Thyroid gland (tissue), 4 donors: Measurements from ENCODE around the gene GSG1L2. TPM values are rescaled to one million over a fixed set of nuclear protein-coding genes. Genes with fewer than 3 reads are reported as not detected.

Experiments
- DNase-seq, 2 donors: peaks; one replicate each; pipeline ENCODE4 v3.0.0-alpha.2; 2019
- H3K27ac ChIP-seq, 3 donors: fragments of 200-600 bp; sonication (generic); 1 replicate in 2 of 3; 2 replicates in 1 of 3; pipeline ENCODE4 v1.5.1; 2016 to 2019; ENCODE audit warnings: mild to moderate bottlenecking in 1 of 3, moderate library complexity in 1 of 3
- H3K27me3 ChIP-seq: fragments of 200-600 bp; sonication (generic); one replicate; pipeline ENCODE4 v1.5.1; 2019
- H3K36me3 ChIP-seq, 2 donors: fragments of 200-600 bp; sonication (generic); one replicate each; pipeline ENCODE4 v1.5.1; 2016 to 2019
- H3K4me1 ChIP-seq, 2 donors: fragments of 200-600 bp; sonication (generic); one replicate each; pipeline ENCODE4 v1.5.1; 2017 to 2019
- H3K4me3 ChIP-seq, 3 donors: fragments of 200-600 bp; sonication (generic); replicated peaks in 1 of 3; 1 replicate in 2 of 3; 2 replicates in 1 of 3; pipeline ENCODE4 v1.5.1; 2016; ENCODE audit warnings: mild to moderate bottlenecking in 1 of 3
- H3K9me3 ChIP-seq: fragments of 200-600 bp; sonication (generic); one replicate; pipeline ENCODE4 v1.5.1; 2017
- POLR2A ChIP-seq, 2 donors: fragments of 450-650 bp; IDR thresholded peaks; one replicate each; pipeline ENCODE4 v1.6.1; 2017; ENCODE audit warnings: antibody characterized with exemption in 2 of 2, mild to moderate bottlenecking in 2 of 2, moderate library complexity in 1 of 2
- WGBS, 2 donors: methylation state at CpG; one replicate each; pipeline ENCODE4 v1.1.5; 2017; 5-methylcytosine and 5-hydroxymethylcytosine counted together
- intact Hi-C: fragments of 100-400 bp; cut with DNase I; formaldehyde crosslinking; loops from one replicate; pipeline ENCODE4 v1.15.1; 2023
- total RNA-seq, 4 donors: library from RNA; depleted of rRNA; stranded (reverse); fragments of >200 nt; gene quantifications; one replicate each; pipeline ENCODE4 v1.2.3, GENCODE V29; 2016
- TF ChIP-seq, protein P1 (sequence below), 6 experiments: fragments of 200-600 bp in 3 of 6; fragments of 450-650 bp in 3 of 6; sonication (generic) in 3 of 6; IDR thresholded peaks; one replicate each; pipeline ENCODE4 v1.5.1; 2016 to 2019; ENCODE audit warnings: antibody characterized with exemption in 6 of 6, mild to moderate bottlenecking in 2 of 6, inconsistent platforms in 1 of 6, moderate library complexity in 1 of 6

The GSG1L2 gene
- total RNA-seq, 4 donors from 2014 or later = not detected

DNA sequence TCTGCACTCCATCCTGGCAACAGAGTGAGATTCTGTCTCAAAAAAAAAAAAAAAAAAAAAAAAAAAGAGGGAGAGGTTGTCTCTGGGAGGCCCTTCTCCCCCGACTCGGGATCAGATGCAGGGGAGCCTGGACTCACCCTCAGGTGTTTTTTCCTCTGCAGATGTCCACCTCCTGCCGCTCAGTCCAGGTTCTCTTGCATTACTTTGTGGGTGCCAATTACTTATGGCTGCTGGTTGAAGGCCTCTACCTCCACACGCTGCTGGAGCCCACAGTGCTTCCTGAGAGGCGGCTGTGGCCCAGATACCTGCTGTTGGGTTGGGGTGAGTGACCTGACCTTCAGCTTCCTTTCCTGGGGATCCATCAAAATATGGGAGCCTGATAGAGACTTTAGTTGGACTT lies 37.9 kb upstream of the GSG1L2 start:
- no peak for TF ChIP-seq POLR2A (IDR thresholded peaks at IDR 0.05)
- TF ChIP-seq, protein P1, sequence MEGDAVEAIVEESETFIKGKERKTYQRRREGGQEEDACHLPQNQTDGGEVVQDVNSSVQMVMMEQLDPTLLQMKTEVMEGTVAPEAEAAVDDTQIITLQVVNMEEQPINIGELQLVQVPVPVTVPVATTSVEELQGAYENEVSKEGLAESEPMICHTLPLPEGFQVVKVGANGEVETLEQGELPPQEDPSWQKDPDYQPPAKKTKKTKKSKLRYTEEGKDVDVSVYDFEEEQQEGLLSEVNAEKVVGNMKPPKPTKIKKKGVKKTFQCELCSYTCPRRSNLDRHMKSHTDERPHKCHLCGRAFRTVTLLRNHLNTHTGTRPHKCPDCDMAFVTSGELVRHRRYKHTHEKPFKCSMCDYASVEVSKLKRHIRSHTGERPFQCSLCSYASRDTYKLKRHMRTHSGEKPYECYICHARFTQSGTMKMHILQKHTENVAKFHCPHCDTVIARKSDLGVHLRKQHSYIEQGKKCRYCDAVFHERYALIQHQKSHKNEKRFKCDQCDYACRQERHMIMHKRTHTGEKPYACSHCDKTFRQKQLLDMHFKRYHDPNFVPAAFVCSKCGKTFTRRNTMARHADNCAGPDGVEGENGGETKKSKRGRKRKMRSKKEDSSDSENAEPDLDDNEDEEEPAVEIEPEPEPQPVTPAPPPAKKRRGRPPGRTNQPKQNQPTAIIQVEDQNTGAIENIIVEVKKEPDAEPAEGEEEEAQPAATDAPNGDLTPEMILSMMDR (IDR thresholded peaks at IDR 0.05) = no peak
- Histone ChIP-seq H3K27me3 (no peaks in the 10 kb centered on the region), H3K4me1 (no peaks in the 10 kb centered on the region), H3K27ac (no peak overlapping the region), H3K4me3 (no peak overlapping the region), H3K36me3 (no peaks in the 10 kb centered on the region), H3K9me3 (no peaks in the 10 kb centered on the region)
- DNase-seq = no peak
- 87 to 88% methylated on average over 5 of the region's 5 CpGs for WGBS, 2 donors
- intact Hi-C loops = no loop called here

DNA sequence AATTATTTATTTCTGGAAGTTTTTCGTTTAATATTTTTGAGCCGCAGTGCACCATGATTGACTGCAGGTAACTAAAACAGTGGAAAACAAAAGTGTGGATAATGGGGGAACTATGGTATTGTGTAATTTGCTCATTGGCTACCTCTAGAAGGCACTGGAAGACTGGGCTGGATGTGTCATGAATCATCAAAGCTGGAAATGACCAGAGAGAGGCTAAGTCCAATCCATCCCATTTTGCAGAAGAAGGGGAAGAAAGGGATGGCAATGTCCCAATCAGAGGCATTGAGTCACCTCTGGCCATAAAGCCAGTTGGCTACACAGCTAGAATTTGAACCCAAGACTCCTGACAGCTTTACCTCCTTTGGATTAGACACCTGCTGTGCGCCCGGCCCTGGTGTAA lies 33.2 kb upstream of the GSG1L2 start:
- Histone ChIP-seq H3K4me3 (no peak overlapping the region), H3K27me3 (no peaks in the 10 kb centered on the region), H3K9me3 (no peaks in the 10 kb centered on the region), H3K36me3 (no peaks in the 10 kb centered on the region), H3K27ac (no peak overlapping the region), H3K4me1 (no peaks in the 10 kb centered on the region)
- no peak for TF ChIP-seq POLR2A (IDR thresholded peaks at IDR 0.05)
- TF ChIP-seq, protein P1 (IDR thresholded peaks at IDR 0.05) = no peak
- DNase-seq = no peak
- intact Hi-C loops = no loop called here
- WGBS, 2 donors = 83 to 88% methylated on average over 4 of the region's 4 CpGs

DNA sequence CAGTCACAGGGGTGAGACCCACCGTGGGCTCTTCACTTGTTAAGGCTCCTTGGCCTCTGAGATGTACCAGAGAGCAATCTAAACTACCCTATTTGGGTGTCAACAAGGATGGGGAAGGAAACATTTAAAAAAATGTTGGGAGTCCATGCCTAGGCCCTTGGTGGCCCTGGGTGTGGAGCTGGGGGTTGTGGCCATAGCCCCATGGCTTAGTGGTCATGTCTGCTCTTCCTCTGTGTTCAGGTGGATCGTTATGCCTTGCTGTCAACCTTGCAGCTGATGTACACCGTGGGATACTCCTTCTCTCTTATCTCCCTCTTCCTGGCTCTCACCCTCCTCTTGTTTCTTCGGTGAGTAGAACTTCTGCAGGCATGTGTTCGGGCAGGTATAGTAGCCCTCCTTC lies 32.4 kb upstream of the GSG1L2 start:
- H3K27ac ChIP-seq = no peak overlapping the region
- no peak for DNase-seq

DNA sequence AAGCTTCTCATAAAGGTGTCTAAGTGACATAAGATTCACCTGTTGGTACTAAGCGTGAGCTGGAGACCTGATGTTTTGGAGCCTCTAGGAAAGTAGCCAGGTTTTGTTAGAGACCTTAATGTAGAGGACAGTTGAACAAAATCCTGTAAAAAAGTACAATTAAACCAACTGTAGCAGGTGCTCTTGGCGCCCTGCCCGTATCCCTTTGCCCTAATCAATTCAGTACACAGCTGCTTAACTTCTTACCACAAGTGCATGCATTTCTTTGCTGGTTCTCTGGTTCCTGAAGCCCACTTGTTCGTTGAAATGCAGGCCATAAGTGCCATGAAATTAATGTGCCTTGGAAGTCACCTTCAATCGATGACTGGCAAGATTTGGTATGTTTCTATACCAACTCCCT lies 28.3 kb upstream of the GSG1L2 start:
- no peak for DNase-seq
- intact Hi-C loops = no loop called here
- WGBS, 2 donors = 56 to 57% methylated on average over 5 of the region's 5 CpGs
- no peaks in the 10 kb centered on the region for H3K4me1 ChIP-seq
- no peak overlapping the region for H3K4me3 ChIP-seq
- no peak for TF ChIP-seq POLR2A (IDR thresholded peaks at IDR 0.05)
- TF ChIP-seq, protein P1 (IDR thresholded peaks at IDR 0.05) = no peak
- H3K27me3 ChIP-seq = no peaks in the 10 kb centered on the region
- no peaks in the 10 kb centered on the region for H3K9me3 ChIP-seq
- no peaks in the 10 kb centered on the region for H3K36me3 ChIP-seq
- H3K27ac ChIP-seq = no peak overlapping the region

More for the DNA sequence above, 32.4 kb upstream of the GSG1L2 start:
- WGBS, 2 donors = 81 to 83% methylated on average over 5 of the region's 5 CpGs
- Histone ChIP-seq H3K4me1 (no peaks in the 10 kb centered on the region), H3K4me3 (no peak overlapping the region), H3K27me3 (no peaks in the 10 kb centered on the region), H3K36me3 (no peaks in the 10 kb centered on the region), H3K9me3 (no peaks in the 10 kb centered on the region)
- intact Hi-C loops = no loop called here
- TF ChIP-seq, protein P1 (IDR thresholded peaks at IDR 0.05) = no peak
- no peak for TF ChIP-seq POLR2A (IDR thresholded peaks at IDR 0.05)

DNA sequence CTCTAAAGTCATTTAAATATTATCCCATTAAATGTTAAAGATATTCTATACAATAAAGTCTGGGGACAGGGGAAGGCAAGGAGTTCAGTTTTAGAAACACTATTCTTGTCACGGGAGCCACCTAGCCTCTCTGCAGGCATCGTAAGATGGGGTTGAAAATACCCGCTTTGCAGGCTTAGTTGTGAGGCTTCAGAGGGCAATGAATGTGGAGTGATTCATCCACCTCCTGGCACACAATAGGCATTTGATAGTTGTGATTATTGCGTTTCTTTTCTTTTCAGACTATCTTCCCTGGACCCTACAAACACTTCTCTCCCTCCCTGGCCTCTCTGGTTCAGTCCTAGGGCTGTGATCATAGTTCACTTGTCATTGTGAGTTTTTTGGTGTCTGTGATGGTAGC lies 23.4 kb upstream of the GSG1L2 start:
- H3K27me3 ChIP-seq = no peaks in the 10 kb centered on the region
- DNase-seq = no peak
- no peaks in the 10 kb centered on the region for H3K36me3 ChIP-seq
- WGBS, 2 donors = 87 to 90% methylated on average over 4 of the region's 4 CpGs
- H3K4me3 ChIP-seq = no peak overlapping the region
- no peaks in the 10 kb centered on the region for H3K4me1 ChIP-seq
- H3K27ac ChIP-seq = no peak overlapping the region
- no peaks in the 10 kb centered on the region for H3K9me3 ChIP-seq
- no peak for TF ChIP-seq POLR2A (IDR thresholded peaks at IDR 0.05)
- TF ChIP-seq, protein P1 (IDR thresholded peaks at IDR 0.05) = no peak
- intact Hi-C loops = no loop called here
